DLD1 (cell line): ENCODE measurements around the gene GSX1.
"Not testable (repeated sequence)": the region's sequence is repeated elsewhere in the genome, so short reads cannot be mapped to it uniquely, and the experiment has no call there.

Source experiments
- in situ Hi-C: cut with HindIII; loops from 2 replicates; pipeline ENCODE4 v1.10.0; 2017; ENCODE audit warnings: low sequenced_read_pairs

GSX1 gene

GRCh38 chr13:27793507-27794367 lies 1.5 kb downstream of the GSX1 start:
- in situ Hi-C loops: loop anchor here (5.0 kb wide), 1 partner anchor 34 kb away; no protein-coding TSS in a partner anchor

DNA sequence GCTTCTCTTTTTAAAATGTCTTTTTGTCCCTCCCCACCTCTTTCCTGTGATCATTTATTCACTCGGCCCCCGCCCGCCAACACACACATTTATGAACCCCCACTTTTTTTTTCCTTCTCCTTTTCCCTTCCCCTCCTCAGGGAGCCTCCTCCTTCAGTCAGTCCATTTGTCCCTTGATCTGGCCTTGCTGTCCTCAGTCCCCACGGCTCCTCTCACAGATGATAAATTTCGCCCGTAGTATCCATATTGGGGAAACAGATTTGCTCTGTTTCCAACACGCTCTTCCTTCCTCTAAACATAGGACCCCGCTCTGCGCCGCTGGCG lies 2.0 kb downstream of the GSX1 start:
- in situ Hi-C loops: loop anchor here (5.0 kb wide), 1 partner anchor 33 kb away; no protein-coding TSS in a partner anchor

DNA sequence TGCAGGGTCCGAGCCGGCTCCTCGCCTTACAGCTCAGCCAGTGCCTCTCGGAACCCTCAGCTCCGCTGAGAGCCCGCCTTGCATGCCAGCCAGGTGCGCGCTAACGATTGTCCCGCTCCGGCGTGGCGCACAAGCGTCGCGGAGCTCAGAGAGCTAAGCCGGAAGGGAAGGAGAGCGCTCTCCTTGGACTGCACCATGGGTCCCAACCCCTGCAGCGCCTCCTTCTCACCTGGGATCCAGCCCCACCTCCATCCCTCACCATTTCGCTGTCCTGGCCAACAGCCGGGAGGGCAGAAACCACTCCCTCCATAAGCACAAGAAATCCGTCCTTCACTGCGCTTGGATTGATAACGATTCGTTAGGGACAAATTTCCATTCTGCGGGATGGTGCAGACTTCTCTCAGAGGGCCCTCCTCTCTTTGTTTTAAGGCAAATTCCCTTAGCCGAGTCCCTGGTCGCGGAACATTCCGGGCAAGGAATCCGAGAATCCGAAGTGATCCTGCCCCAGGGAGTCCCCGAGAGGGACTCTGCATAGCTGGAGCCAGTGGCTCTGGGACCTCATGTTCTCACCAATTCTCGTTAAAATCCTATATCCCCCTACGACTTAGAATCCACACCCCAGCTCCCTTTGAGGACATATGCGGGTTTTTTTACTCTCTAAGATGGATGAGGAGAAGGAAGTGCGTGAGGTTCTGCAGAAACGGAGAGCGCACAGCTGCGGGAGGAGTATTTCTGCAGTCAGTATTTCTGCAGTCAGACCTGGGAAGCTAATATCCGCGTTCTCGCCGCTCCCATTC lies 2.8 kb downstream of the GSX1 start:
- in situ Hi-C loops: loop anchor here (5.0 kb wide), 1 partner anchor 32 kb away; no protein-coding TSS in a partner anchor

DNA sequence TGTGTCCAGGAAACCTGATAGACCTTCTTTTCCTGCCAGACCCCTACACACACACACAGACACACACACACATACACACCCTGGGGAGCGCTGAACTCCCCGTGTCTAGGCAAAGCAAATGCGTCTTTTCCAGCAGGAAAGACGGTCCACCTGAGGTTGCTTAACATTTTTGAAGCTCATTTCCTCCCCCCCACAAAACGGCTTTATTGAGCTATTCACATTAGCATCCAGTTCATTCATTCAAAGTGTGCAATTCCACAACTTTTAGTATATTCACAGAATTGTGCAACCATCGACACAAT lies 3.4 kb downstream of the GSX1 start:
- in situ Hi-C loops: no loop called here

DNA sequence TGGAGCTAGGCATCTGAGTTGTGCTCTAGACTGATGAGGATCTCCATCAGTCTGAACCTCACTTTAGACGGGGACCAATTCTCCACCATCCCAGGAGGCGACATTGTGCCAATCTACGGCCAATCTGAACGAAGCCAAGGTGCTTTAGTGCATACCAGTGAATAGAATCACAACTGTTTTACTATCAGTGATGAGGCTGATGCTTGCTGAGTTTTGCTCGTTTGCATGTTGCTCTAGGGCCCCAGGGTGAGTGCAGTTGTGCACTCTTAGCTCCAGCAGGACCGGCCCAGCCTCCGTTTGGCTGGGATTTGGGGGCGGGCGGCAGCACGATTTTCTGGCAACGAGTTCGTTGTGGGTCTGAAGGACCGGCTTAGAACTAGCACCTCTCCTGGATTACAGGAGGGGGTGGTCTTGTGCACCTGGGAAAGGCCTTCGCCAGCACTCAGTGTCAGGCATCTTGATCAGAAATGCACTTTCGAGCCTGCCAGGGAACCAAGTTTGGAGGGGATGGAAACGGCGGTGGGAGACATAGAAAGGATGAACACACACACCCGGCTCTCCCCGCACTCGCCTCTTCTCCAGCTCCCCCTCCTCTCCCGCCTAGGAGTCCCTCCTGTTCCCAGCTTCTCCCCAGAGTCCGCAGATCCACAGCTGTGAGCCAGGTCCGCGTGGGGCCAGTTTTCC lies 4.4 kb downstream of the GSX1 start:
- in situ Hi-C loops: no loop called here

- in situ Hi-C loops: no loop called here
These were observed 4.9 kb downstream of the GSX1 start for GRCh38 chr13:27797228-27797624.

GRCh38 chr13:27806744-27807387 lies 14.6 kb downstream of the GSX1 start:
- in situ Hi-C loops: no loop called here

DNA sequence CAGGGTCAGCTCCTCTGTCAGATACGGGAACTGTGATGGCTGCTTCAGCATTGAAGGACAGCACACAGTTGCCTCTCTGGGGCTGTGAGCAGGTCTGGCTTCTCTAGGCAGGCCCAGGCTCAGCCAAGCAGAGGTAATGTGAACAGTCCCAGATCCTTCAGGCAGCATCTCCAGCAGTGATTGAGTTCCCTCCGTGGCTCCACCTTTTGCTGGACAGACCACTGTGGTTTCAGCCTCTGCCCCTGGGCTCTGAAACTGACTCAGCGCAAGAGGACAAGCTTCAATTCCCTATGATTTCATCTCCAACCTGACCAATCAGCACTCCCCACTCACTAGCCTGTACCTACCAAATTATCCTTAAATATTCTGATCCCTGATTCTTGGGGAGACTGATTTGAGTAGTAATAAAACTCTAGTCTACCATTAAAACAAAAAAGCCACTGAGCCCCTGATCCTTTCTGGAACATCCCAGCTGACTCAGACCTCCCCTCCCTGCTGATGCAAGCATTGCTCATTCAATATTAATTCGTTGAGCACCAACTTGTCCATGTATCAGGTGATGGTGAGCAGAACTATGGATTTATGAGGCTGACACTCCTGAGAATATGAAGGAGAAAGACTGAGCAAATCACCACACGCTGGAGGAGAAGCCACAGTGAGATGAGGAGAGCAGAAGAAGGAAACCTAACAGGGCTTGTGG lies 16.7 kb downstream of the GSX1 start:
- in situ Hi-C loops: no loop called here

- in situ Hi-C loops: no loop called here
These were observed 17.7 kb downstream of the GSX1 start for GRCh38 chr13:27810009-27810408.

GRCh38 chr13:27810461-27810860 lies 18.2 kb downstream of the GSX1 start:
- in situ Hi-C loops: no loop called here

DNA sequence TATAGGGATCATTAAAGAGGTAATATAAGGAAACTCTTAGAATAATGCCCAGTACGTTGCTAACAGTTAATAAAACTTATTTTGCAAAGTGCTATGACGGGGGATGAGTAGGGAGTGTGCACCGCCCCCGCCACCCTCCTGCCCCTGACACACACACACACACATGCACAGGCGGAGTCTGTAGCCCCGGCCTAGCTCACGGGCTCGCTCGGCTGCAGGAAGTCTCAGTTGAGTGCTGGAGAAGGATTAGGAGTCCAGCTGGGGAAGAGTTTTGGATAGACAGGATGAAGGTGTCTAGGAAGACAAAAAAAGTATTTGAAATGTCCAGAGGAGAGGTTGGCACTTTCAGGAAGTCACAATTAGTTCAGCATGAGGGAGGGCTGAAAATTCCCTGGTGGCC lies 21.5 kb downstream of the GSX1 start:
- in situ Hi-C loops: no loop called here

DNA sequence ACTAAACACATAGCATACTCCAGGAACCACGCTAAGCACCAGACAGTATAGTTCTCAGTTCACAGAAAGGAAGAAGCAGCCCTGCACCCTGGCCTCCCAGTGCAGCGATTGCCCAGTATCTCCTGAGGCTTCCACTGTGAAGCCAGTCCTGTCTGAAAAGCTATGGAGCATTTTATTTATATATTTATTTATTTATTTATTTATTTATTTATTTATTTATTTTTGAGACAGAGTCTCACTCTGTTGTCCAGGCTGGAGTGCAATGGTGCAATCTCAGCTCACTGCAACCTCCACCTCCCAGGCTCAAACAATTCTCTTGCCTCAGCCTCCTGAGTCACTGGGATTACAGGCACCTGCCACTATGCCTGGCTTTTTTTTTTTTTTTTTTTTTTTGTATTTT lies 25.5 kb downstream of the GSX1 start:
- in situ Hi-C loops: not testable (repeated sequence)

- in situ Hi-C loops: no loop called here
These were observed 28.5 kb downstream of the GSX1 start for GRCh38 chr13:27820524-27821482.

DNA sequence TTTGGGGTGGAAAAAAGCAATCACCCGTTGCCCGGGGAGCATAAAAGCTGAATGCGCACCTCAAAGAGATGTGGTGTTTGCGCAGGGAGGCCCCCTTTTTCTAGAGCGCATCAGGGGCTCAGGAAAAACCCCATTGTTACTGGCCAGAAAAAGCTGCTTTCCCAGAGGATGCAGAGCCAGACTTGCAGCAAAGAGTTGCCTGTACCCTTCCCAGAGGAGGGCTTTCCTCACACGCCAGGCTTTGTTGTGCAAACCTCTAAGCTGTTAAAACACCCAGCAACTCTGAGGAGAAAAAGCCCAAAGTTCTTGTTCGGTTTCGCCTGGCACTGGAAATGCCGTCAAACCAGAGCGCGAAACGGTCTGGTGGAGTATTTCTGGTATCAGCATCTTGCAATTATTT lies 29.3 kb downstream of the GSX1 start:
- in situ Hi-C loops: no loop called here

DNA sequence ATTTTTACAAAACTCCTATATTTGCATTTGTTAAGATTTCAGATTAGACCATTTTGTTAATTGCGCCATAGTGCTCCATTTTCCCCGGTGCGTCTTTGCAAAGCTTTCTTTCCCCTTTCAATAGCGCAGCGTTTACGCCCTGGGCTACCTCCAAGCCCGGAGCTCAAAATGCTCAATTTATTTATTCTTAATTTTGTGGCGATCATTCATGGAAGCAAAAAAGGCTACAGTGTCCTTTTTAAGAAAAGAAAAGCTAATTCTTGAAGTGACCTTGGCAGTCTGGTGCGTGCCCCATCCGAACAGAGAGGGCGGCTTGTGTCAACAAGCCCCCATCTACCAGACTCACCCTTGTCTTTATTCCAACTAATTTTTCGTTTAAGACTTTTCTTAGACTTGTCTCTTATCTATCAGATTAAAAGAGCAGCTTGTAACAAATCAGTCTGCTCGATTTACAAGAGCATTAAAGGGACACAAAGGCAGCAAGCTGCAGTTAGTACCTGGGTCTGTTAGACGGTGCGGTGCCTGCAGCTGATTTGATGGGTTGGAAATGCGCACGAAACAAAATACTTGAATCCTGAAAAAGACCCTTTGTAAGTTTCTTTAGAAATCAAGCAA lies 30.1 kb downstream of the GSX1 start:
- in situ Hi-C loops: no loop called here

DNA sequence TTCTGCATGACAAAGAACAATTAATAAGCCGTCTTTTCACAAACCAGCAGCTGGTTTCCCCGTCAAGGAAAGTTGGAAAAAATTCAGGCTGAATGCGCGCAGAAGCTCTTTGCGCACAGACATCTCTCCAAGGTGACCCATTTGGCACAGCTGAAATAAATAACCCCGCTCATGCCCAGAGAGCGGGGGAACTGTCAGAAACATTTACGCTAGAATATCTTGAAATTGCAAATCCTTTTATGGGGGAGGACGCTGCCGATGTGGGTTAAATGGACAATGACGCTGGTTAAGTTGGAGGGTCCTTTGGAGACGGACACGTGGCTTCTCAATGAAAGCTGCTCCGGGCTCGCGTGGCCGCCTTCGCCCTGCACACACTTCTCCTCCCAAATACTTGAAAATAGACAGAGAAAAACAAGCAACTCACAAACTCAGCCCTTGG lies 30.6 kb downstream of the GSX1 start:
- in situ Hi-C loops: no loop called here

- in situ Hi-C loops: no loop called here
These were observed 31.8 kb downstream of the GSX1 start for GRCh38 chr13:27824121-27824520.

DNA sequence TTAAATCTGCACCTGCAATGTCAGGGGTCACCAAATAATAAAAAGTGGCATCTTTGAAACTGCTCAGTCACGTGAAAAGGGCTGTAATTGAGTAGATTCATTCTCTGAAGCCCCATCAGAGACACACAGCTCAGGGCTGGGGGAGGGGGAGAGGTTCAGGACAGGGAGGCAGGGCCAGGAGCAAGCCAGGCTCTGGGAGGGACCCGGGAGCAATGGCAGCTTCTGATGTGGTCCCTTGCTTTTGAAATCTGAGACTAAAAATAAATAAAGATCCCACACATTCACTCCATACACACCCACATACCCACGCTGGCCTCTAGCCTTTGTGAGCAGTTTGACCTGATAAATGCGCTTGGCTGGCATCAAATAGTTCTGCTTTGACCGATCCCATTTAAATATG lies 32.8 kb downstream of the GSX1 start:
- in situ Hi-C loops: loop anchor here (5.0 to 25.0 kb wide), 2 partner anchors 33 to 137 kb away; partner anchors contain the start of genes CDX2 and GSX1
